GM12874 (cell line): ENCODE results near the gene STOX1.

Experiments used
- TF ChIP-seq, protein P1 (sequence below): IDR thresholded peaks from 2 replicates; pipeline ENCODE4 v1.5.1; 2011; ENCODE audit warnings: low read depth, mild to moderate bottlenecking, control low read depth, low read length, moderate library complexity; ENCODE audit not compliant: insufficient read depth

Gene STOX1

DNA sequence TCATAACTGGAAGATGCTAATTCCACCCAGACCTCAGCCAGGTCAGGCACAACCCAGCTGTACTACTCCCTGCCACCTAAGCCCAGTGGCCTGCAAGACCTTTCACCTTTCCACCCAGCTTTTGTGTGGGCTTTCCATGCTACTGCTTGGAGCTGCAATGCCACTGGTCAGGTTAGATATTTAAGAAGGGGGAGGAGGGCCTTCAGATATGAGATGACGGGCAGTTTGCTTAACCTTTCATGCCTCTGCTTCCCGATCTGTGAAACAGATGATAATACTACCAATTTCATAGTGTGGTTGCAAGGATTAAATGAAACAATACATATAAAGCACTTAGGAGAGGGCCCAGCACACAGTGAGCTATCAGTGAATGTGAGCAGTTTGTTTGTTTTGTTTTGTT is 20.9 kb downstream of the STOX1 start:
- TF ChIP-seq, protein P1, sequence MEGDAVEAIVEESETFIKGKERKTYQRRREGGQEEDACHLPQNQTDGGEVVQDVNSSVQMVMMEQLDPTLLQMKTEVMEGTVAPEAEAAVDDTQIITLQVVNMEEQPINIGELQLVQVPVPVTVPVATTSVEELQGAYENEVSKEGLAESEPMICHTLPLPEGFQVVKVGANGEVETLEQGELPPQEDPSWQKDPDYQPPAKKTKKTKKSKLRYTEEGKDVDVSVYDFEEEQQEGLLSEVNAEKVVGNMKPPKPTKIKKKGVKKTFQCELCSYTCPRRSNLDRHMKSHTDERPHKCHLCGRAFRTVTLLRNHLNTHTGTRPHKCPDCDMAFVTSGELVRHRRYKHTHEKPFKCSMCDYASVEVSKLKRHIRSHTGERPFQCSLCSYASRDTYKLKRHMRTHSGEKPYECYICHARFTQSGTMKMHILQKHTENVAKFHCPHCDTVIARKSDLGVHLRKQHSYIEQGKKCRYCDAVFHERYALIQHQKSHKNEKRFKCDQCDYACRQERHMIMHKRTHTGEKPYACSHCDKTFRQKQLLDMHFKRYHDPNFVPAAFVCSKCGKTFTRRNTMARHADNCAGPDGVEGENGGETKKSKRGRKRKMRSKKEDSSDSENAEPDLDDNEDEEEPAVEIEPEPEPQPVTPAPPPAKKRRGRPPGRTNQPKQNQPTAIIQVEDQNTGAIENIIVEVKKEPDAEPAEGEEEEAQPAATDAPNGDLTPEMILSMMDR, result no peak

DNA sequence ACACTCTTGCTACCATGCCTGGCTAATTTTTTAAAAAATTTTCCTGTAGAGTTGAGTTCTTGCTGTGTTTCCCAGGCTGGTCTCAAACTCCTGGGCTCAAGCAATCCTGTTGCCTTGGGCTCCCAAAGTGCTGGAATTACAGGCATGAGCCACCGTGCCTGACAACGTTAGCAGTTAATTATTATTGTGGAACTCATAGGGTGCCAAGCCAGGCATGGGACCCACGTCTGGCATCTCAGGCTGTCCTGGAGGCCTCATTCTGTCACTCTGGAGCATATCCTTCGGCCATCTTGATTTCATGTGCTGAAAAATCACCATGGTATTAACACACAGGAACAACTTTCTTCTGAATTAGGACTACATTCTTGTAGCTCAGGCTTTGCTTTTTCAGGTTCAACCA is 21.5 kb downstream of the STOX1 start:
- TF ChIP-seq, protein P1, result no peak

DNA sequence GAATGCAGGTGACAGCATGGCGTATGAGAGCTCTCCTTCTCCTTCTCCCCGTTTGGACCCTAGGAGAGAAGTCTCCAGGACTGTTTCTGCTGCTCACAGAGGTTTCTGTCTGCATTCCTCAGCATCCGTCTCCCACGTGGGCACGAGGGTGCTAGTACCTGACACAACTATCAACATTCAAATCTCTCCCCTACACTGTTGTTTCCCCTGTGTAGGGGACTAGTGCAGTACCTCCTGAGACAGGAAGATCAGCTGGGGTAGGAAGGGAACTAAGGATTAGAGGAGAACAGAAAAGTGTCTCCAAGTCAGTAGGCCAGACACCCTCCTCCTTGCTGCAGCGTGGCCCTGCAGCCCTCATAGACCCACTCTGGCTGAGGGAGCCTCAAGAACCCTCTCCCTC is 29.0 kb downstream of the STOX1 start:
- TF ChIP-seq, protein P1, result no peak

DNA sequence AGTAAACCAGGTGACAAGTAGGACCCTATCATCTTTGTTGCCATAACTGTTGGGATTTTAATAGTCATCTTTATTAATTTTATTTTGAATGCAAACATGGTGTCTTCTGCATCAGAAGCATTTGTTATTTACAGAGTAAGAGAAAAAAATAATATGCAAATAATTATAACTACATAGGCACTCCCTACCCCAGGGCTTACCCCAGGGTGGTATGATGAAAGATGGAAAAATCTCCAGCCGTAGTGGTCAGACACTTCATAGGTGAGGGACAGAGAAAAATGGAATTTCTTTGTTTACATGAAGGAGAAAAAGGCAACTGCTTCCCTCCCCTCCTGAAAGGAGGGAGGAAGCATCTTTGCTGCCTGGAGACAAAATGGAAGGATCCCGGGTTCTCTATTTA is 29.7 kb downstream of the STOX1 start:
- TF ChIP-seq, protein P1, result no peak

- TF ChIP-seq, protein P1, result no peak
These were observed 33.9 kb downstream of the STOX1 start for GRCh38 chr10:68861253-68861652.

GRCh38 chr10:68864611-68865010 is 37.3 kb downstream of the STOX1 start:
- TF ChIP-seq, protein P1, result no peak

GRCh38 chr10:68869623-68870022 is 42.3 kb downstream of the STOX1 start:
- TF ChIP-seq, protein P1, result no peak

DNA sequence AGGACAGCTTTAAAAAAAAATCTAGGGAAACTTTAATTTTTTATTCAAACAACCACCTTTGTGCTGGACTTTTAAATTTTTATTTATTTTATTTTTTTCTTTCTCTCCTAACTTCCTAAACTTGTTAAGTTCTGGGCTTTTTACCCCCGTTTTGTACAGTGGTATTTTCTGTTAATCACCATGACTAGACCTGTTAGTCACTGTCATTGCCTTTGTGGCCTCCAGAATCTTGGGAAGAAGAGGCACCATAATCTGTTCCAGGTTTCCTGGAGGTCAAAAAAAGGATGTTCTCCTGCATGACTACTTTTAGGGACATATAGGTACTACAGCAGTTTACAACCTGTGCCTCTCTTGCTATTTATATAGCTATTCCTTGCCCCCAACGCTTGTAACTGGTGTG is 42.7 kb downstream of the STOX1 start:
- TF ChIP-seq, protein P1, result no peak
